Endothelial cell of umbilical vein (primary cell): ENCODE results near the gene GRIA3. TPM values are rescaled to one million over a fixed set of nuclear protein-coding genes. Genes with fewer than 3 reads are reported as not detected.

Experiments
- BruUV-seq: library from RNA; stranded (reverse); fragments of 400-500 nt; replicated peaks from 2 replicates; lab custom pipeline; 2021; lab: Mats Ljungman, UMichigan
- CTCF ChIA-PET: fragments of 300-600, 350-600 bp; sonication (Branson Sonifier 250); formaldehyde crosslinking; loops from one replicate; lab custom pipeline; 2021; ENCODE audit warnings: antibody characterized with exemption, inconsistent platforms; lab: Charles Lee
- POLR2A ChIA-PET: fragments of 300-600, 350-600 bp; sonication (Branson Sonifier 250); formaldehyde crosslinking; loops from one replicate; lab custom pipeline; 2021; ENCODE audit warnings: antibody characterized with exemption, inconsistent platforms; lab: Charles Lee
- DNase-seq: peaks from one replicate; pipeline ENCODE4 v3.0.0-alpha.2; 2011; ENCODE audit warnings: low read depth, low spot score
- FAIRE-seq: peaks from 2 replicates; lab custom pipeline; 2011; peaks lifted over from hg19 to GRCh38; lab: Jason Lieb, UNC
- H2AFZ ChIP-seq: 2 replicates; pipeline ENCODE4 v1.6.0; 2012; ENCODE audit warnings: low read depth, low read length, control low read depth, inconsistent platforms
- H3K27ac ChIP-seq: 2 replicates; pipeline ENCODE4 v1.5.1; 2011; ENCODE audit warnings: low read depth, mild to moderate bottlenecking, control low read depth, low read length, moderate library complexity; ENCODE audit not compliant: insufficient read depth
- H3K27me3 ChIP-seq, 2 experiments: 2 replicates each; pipeline versions ENCODE4 v1.6.0 to v1.6.1; 2011; ENCODE audit warnings: low read length in 2 of 2, mixed read lengths in 1 of 2; ENCODE audit not compliant: control insufficient read depth in 2 of 2, insufficient read depth in 2 of 2
- H3K36me3 ChIP-seq, 2 experiments: 2 replicates in 1 of 2; 3 replicates in 1 of 2; pipeline ENCODE4 v1.5.1; 2011; ENCODE audit warnings: low read length in 2 of 2, mild to moderate bottlenecking in 1 of 2, moderate library complexity in 1 of 2; ENCODE audit not compliant: control insufficient read depth in 2 of 2, insufficient read depth in 2 of 2; ENCODE audit errors: extremely low read depth in 1 of 2
- H3K4me1 ChIP-seq: 3 replicates; pipeline ENCODE4 v1.5.1; 2011; ENCODE audit warnings: mild to moderate bottlenecking, low read length; ENCODE audit not compliant: control insufficient read depth, insufficient read depth; ENCODE audit errors: extremely low read depth
- H3K4me2 ChIP-seq: 2 replicates; pipeline ENCODE4 v1.6.1; 2011; ENCODE audit warnings: low read length, control low read depth, mixed read lengths; ENCODE audit not compliant: insufficient read depth
- H3K4me3 ChIP-seq, 3 experiments: fragments of 200-600 bp in 1 of 3; sonication (generic), shearing (Covaris generic) in 1 of 3; replicated peaks in 1 of 3; 2 replicates each; pipeline ENCODE4 v1.5.1; 2011 to 2016; ENCODE audit warnings: control low read depth in 3 of 3, low read length in 3 of 3, mild to moderate bottlenecking in 2 of 3, inconsistent platforms in 1 of 3, low read depth in 1 of 3, moderate library complexity in 1 of 3; ENCODE audit not compliant: insufficient read depth in 1 of 3
- H3K79me2 ChIP-seq: 2 replicates; pipeline ENCODE4 v1.6.0; 2012; ENCODE audit warnings: low read length, inconsistent platforms; ENCODE audit not compliant: control insufficient read depth, insufficient read depth
- H3K9ac ChIP-seq: replicated peaks from 2 replicates; pipeline ENCODE3; 2011; ENCODE audit warnings: low read length, control low read depth; ENCODE audit not compliant: insufficient read depth; ENCODE audit errors: extremely low read depth
- H3K9me1 ChIP-seq: replicated peaks from 3 replicates; pipeline ENCODE4 v1.6.0; 2011; ENCODE audit warnings: mild to moderate bottlenecking, low read length; ENCODE audit not compliant: control insufficient read depth, insufficient read depth; ENCODE audit errors: extremely low read depth
- H3K9me3 ChIP-seq: replicated peaks from 2 replicates; pipeline ENCODE4 v1.5.1; 2012; ENCODE audit warnings: low read length, inconsistent platforms; ENCODE audit not compliant: control insufficient read depth, insufficient read depth
- H4K20me1 ChIP-seq: replicated peaks from 2 replicates; pipeline ENCODE3; 2011; ENCODE audit warnings: mild to moderate bottlenecking, low read length; ENCODE audit not compliant: control insufficient read depth, insufficient read depth; ENCODE audit errors: extremely low read depth
- EZH2 ChIP-seq: IDR thresholded peaks from 2 replicates; pipeline ENCODE4 v1.6.1; 2012; ENCODE audit warnings: borderline replicate concordance, low read depth, mild to moderate bottlenecking, moderate library complexity, low read length, inconsistent platforms; ENCODE audit not compliant: severe bottlenecking
- FOS ChIP-seq: IDR thresholded peaks from 2 replicates; pipeline ENCODE4 v1.6.1; 2011; ENCODE audit warnings: mild to moderate bottlenecking, low read length, moderate library complexity, borderline replicate concordance; ENCODE audit not compliant: insufficient read depth
- GATA2 ChIP-seq: IDR thresholded peaks from 2 replicates; pipeline ENCODE4 v1.7.0; 2011; ENCODE audit warnings: low read depth, mild to moderate bottlenecking, moderate library complexity, mixed read lengths, low read length; ENCODE audit not compliant: insufficient read length, insufficient read depth
- JUN ChIP-seq: IDR thresholded peaks from 2 replicates; pipeline ENCODE4 v1.6.1; 2011; ENCODE audit warnings: borderline replicate concordance, low read depth; ENCODE audit not compliant: insufficient read length, insufficient read depth
- MYC ChIP-seq: IDR thresholded peaks from one replicate; pipeline ENCODE4 v1.6.1; 2011; ENCODE audit warnings: mild to moderate bottlenecking, low read depth, low read length
- POLR2A ChIP-seq: IDR thresholded peaks from 2 replicates; pipeline ENCODE4 v1.6.1; 2012; ENCODE audit warnings: low read depth, mild to moderate bottlenecking, control low read depth, low read length
- POLR2AphosphoS5 ChIP-seq: IDR thresholded peaks from 2 replicates; pipeline ENCODE4 v1.6.1; 2012; ENCODE audit warnings: low read depth, mild to moderate bottlenecking, control low read depth, low read length, moderate library complexity; ENCODE audit not compliant: insufficient read depth
- dilution Hi-C: fragments of 300-500 bp; cut with MboI; formaldehyde crosslinking; loops from one replicate; pipeline ENCODE4 v1.15.0; 2019; ENCODE audit warnings: low sequenced_read_pairs; ENCODE audit not compliant: extremely low pct_ligation_motif_present
- intact Hi-C: fragments of 100-400 bp; cut with micrococcal nuclease; formaldehyde crosslinking; loops from one replicate; pipeline ENCODE4 v1.10.0; 2022
- polyA plus RNA-seq, 4 experiments: library from polyadenylated mRNA; depleted of rRNA in 3 of 4; stranded (reverse) in 3 of 4; unstranded in 1 of 4; fragments of >200 nt; gene quantifications; 2 replicates each; pipeline versions ENCODE4 v1.2.1 to v1.2.3, GENCODE V29; 2011 to 2012; ENCODE audit warnings: missing spikeins in 1 of 4
- total RNA-seq: library from RNA; stranded (reverse); gene quantifications from 2 replicates; pipeline ENCODE4 v1.2.3, GENCODE V29; 2021
- TF ChIP-seq, protein P1 (sequence below), 2 donors: IDR thresholded peaks; 1 replicate in 1 of 2; 2 replicates in 1 of 2; pipeline ENCODE4 v1.5.1; 2011; ENCODE audit warnings: low read length in 2 of 2, mild to moderate bottlenecking in 2 of 2, moderate library complexity in 2 of 2, control low read depth in 1 of 2, inconsistent platforms in 1 of 2, low read depth in 1 of 2; ENCODE audit not compliant: insufficient read depth in 1 of 2; ENCODE audit errors: extremely low read depth in 1 of 2
- TF ChIP-seq, protein P2 (sequence below): IDR thresholded peaks from 2 replicates; pipeline ENCODE4 v1.6.1; 2011; ENCODE audit not compliant: insufficient read depth, insufficient read length

Gene GRIA3
- total and polyA plus RNA-seq, 2 donors (not counting 3 experiments of a cell fraction or from before 2014, with no cell fraction given), result not detected

- CTCF ChIA-PET, result no interaction called here
- Histone ChIP-seq H3K36me3 (no peaks in the 10 kb centered on the region), H3K9me3 (no peaks in the 10 kb centered on the region), H3K9me1 (no peaks in the 10 kb centered on the region), H3K4me1 (no peaks in the 10 kb centered on the region), H3K9ac (no peak overlapping the region), H3K79me2 (no peaks in the 10 kb centered on the region), H3K27me3 (no peaks in the 10 kb centered on the region), H2AFZ (no peak overlapping the region), H4K20me1 (no peaks in the 10 kb centered on the region), H3K4me2 (no peak overlapping the region), H3K4me3 (no peak overlapping the region), H3K27ac (no peak overlapping the region)
- BruUV-seq, result no TSS peak
- no peak for TF ChIP-seq MYC
- TF ChIP-seq, protein P1, sequence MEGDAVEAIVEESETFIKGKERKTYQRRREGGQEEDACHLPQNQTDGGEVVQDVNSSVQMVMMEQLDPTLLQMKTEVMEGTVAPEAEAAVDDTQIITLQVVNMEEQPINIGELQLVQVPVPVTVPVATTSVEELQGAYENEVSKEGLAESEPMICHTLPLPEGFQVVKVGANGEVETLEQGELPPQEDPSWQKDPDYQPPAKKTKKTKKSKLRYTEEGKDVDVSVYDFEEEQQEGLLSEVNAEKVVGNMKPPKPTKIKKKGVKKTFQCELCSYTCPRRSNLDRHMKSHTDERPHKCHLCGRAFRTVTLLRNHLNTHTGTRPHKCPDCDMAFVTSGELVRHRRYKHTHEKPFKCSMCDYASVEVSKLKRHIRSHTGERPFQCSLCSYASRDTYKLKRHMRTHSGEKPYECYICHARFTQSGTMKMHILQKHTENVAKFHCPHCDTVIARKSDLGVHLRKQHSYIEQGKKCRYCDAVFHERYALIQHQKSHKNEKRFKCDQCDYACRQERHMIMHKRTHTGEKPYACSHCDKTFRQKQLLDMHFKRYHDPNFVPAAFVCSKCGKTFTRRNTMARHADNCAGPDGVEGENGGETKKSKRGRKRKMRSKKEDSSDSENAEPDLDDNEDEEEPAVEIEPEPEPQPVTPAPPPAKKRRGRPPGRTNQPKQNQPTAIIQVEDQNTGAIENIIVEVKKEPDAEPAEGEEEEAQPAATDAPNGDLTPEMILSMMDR (IDR thresholded peaks at IDR 0.05; ENCODE audit: extremely low read depth in 1 of 2, insufficient read depth in 1 of 2, low read depth in 1 of 2, low read length in 2 of 2), result no peak
- FAIRE-seq (no peak), DNase-seq (no peak)
- dilution Hi-C loops, result no loop called here
- POLR2A ChIA-PET, result no interaction called here
- intact Hi-C loops, result no loop called here
Measured at GRCh38 chrX:123487236-123487635, 303.2 kb downstream of the GRIA3 start.

GRCh38 chrX:123487669-123488068, 303.6 kb downstream of the GRIA3 start:
- no peak overlapping the region for H3K4me3 ChIP-seq
- no peaks in the 10 kb centered on the region for H3K79me2 ChIP-seq
- BruUV-seq, result no TSS peak
- no peaks in the 10 kb centered on the region for H3K4me1 ChIP-seq
- no peaks in the 10 kb centered on the region for H3K36me3 ChIP-seq
- no peaks in the 10 kb centered on the region for H3K27me3 ChIP-seq
- no peaks in the 10 kb centered on the region for H3K9me1 ChIP-seq
- no peak overlapping the region for H3K9ac ChIP-seq
- H3K9me3 ChIP-seq, result no peaks in the 10 kb centered on the region
- intact Hi-C loops (no loop called here), dilution Hi-C loops (no loop called here)
- ChIA-PET POLR2A (no interaction called here), CTCF (no interaction called here)
- no peak for DNase-seq
- no peak overlapping the region for H3K27ac ChIP-seq
- no peak overlapping the region for H2AFZ ChIP-seq
- no peak for TF ChIP-seq POLR2A
- TF ChIP-seq FOS, result no peak
- TF ChIP-seq POLR2AphosphoS5, result no peak
- TF ChIP-seq MYC, result no peak
- no peak for TF ChIP-seq JUN
- TF ChIP-seq, protein P2, sequence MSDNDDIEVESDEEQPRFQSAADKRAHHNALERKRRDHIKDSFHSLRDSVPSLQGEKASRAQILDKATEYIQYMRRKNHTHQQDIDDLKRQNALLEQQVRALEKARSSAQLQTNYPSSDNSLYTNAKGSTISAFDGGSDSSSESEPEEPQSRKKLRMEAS, result no peak
- TF ChIP-seq, protein P1 (IDR thresholded peaks at IDR 0.05; ENCODE audit: extremely low read depth in 1 of 2, insufficient read depth in 1 of 2, low read depth in 1 of 2, low read length in 2 of 2), result no peak
- no peak for TF ChIP-seq EZH2
- TF ChIP-seq GATA2, result no peak
- no peaks in the 10 kb centered on the region for H4K20me1 ChIP-seq
- FAIRE-seq, result no peak
- H3K4me2 ChIP-seq, result no peak overlapping the region
